HG02884 (cell line): ENCODE data around the gene EPC1.
"Not testable (repeated sequence)": the region's sequence is repeated elsewhere in the genome, so short reads cannot be mapped to it uniquely, and the experiment has no call there.

Experiments used
- ATAC-seq: cut with Tn5 transposase; IDR thresholded peaks from one replicate; pipeline ENCODE4 v1.9.1; 2021; ENCODE audit warnings: mild to moderate bottlenecking, moderate library complexity; ENCODE audit not compliant: unreplicated experiment

EPC1 gene

GRCh38 chr10:32239769-32240168 lies 107.2 kb downstream of the EPC1 start:
- ATAC-seq: no peak

GRCh38 chr10:32237644-32238345 lies 109.2 kb downstream of the EPC1 start:
- ATAC-seq: no peak

GRCh38 chr10:32234471-32234870 lies 112.5 kb downstream of the EPC1 start:
- no peak for ATAC-seq

GRCh38 chr10:32233375-32233774 lies 113.6 kb downstream of the EPC1 start:
- not testable (repeated sequence) for ATAC-seq

GRCh38 chr10:32232378-32232777 lies 114.6 kb downstream of the EPC1 start:
- ATAC-seq: no peak

GRCh38 chr10:32229788-32230187 lies 117.2 kb downstream of the EPC1 start:
- ATAC-seq: not testable (repeated sequence)

- ATAC-seq: no peak
Observed at GRCh38 chr10:32229170-32229569, 117.8 kb downstream of the EPC1 start.

GRCh38 chr10:32227802-32228201 lies 119.2 kb downstream of the EPC1 start:
- no peak for ATAC-seq

- no peak for ATAC-seq
Observed at GRCh38 chr10:32226624-32227023, 120.3 kb downstream of the EPC1 start.

- ATAC-seq: no peak
Observed at GRCh38 chr10:32225976-32226375, 121.0 kb downstream of the EPC1 start.

GRCh38 chr10:32222376-32222775 lies 124.6 kb downstream of the EPC1 start:
- ATAC-seq: not testable (repeated sequence)

- ATAC-seq: not testable (repeated sequence)
Observed at GRCh38 chr10:32219156-32219555, 127.8 kb downstream of the EPC1 start.

GRCh38 chr10:32218206-32219044 lies 128.5 kb downstream of the EPC1 start:
- ATAC-seq: not testable (repeated sequence)
